Measurements from ENCODE around the gene IGFLR1. TPM values are rescaled to one million over a fixed set of nuclear protein-coding genes. Genes with fewer than 3 reads are reported as not detected.

IGFLR1 gene
- total and polyA plus RNA-seq, 9 of the 15 experiments (the other 6 are each of a cell fraction or from before 2014, with no cell fraction given): 1.0 to 14.3 (median 4.6) TPM

- TF ChIP-seq AFF1 (IDR thresholded peaks at IDR 0.05; ENCODE audit: low read depth in 1 of 2, partially characterized antibody in 2 of 2): no peak
- peak in 1 of 2 experiments; percentile 19; a peak in 1 of 4 replicates for TF ChIP-seq HDAC1 (IDR thresholded peaks at IDR 0.05)
- TF ChIP-seq ZNF740 (CRISPR knock-in tag; IDR thresholded peaks at IDR 0.05): no peak
- TF ChIP-seq ZNF740 (tag; IDR thresholded peaks at IDR 0.05): no peak
- TF ChIP-seq LEF1 (IDR thresholded peaks at IDR 0.05): no peak
- no peak for TF ChIP-seq ILF3 (IDR thresholded peaks at IDR 0.05; ENCODE audit: borderline replicate concordance)
- no peak for TF ChIP-seq CBFA2T3 (IDR thresholded peaks at IDR 0.05)
- TF ChIP-seq PRMT5 (CRISPR knock-in tag; IDR thresholded peaks at IDR 0.05): no peak
- 0 out of 2 replicates have a peak, but pooled peaks have one; percentile 86 for TF ChIP-seq KDM2B (CRISPR knock-in tag; IDR thresholded peaks at IDR 0.05)
- TF ChIP-seq RBM22 (IDR thresholded peaks at IDR 0.05; ENCODE audit: low read depth, low read length, poor library complexity, severe bottlenecking): peak; percentile 79
- TF ChIP-seq SMAD4 (CRISPR knock-in tag; conservative IDR thresholded peaks at IDR 0.05): 0 out of 2 replicates have a peak, but pooled peaks have one; percentile 16
- TF ChIP-seq REST (IDR thresholded peaks at IDR 0.05; ENCODE audit: borderline replicate concordance): no peak
- peak; percentile 18; the same call in 1 of the 2 replicates for TF ChIP-seq REST (CRISPR knock-in tag; IDR thresholded peaks at IDR 0.05; ENCODE audit: low read depth)
Measured at GRCh38 chr19:35740108-35740422, 2.2 kb downstream of the IGFLR1 start (continued).
